Tibial nerve (tissue), 4 donors: Measurements from ENCODE around the gene TNP2. TPM values are rescaled to one million over a fixed set of nuclear protein-coding genes. Genes with fewer than 3 reads are reported as not detected.
A peak's percentile ranks its signal among the peaks of the same experiment; 100 is the strongest.

Source experiments
- DNase-seq, 2 donors: peaks; one replicate each; pipeline ENCODE4 v3.0.0-alpha.2; 2019; ENCODE audit warnings: low spot score in 2 of 2
- H3K27ac ChIP-seq, 4 donors: fragments of 200-600 bp; sonication (generic) in 3 of 4; one replicate each; pipeline ENCODE4 v1.5.1; 2017 to 2019; ENCODE audit warnings: mild to moderate bottlenecking in 1 of 4
- H3K27me3 ChIP-seq, 2 donors: fragments of 200-600 bp; sonication (generic) in 1 of 2; one replicate each; pipeline versions ENCODE4 v1.5.1 to v1.6.0; 2017 to 2019
- H3K36me3 ChIP-seq, 3 donors: fragments of 200-600 bp; sonication (generic); one replicate each; pipeline ENCODE4 v1.5.1; 2018 to 2019
- H3K4me1 ChIP-seq, 4 donors: fragments of 200-600 bp; sonication (generic) in 3 of 4; one replicate each; pipeline ENCODE4 v1.5.1; 2017 to 2019
- H3K4me3 ChIP-seq, 4 donors: fragments of 200-600 bp; sonication (generic) in 3 of 4; one replicate each; pipeline ENCODE4 v1.5.1; 2017 to 2019; ENCODE audit warnings: mild to moderate bottlenecking in 1 of 4, moderate library complexity in 1 of 4
- H3K9me3 ChIP-seq, 4 donors: fragments of 200-600 bp; sonication (generic) in 3 of 4; one replicate each; pipeline ENCODE4 v1.5.1; 2017 to 2019
- EP300 ChIP-seq, 2 donors: sonication (generic); formaldehyde crosslinking; IDR thresholded peaks; one replicate each; pipeline ENCODE4 v1.6.1; 2017; ENCODE audit warnings: antibody characterized with exemption in 2 of 2, mild to moderate bottlenecking in 1 of 2
- POLR2A ChIP-seq, 2 donors: fragments of 450-650 bp; IDR thresholded peaks; one replicate each; pipeline ENCODE4 v1.6.1; 2017; ENCODE audit warnings: antibody characterized with exemption in 2 of 2, mild to moderate bottlenecking in 2 of 2, moderate library complexity in 2 of 2
- WGBS, 2 donors: methylation state at CpG; one replicate each; pipeline ENCODE4 v1.1.5; 2018; 5-methylcytosine and 5-hydroxymethylcytosine counted together
- total RNA-seq, 4 donors: library from RNA; depleted of rRNA; stranded (reverse); fragments of >200 nt; gene quantifications; one replicate each; pipeline ENCODE4 v1.1.0, GENCODE V29; 2016
- TF ChIP-seq, protein P1 (sequence below), 5 experiments: fragments of 200-600 bp in 3 of 5; fragments of 450-650 bp in 2 of 5; sonication (generic) in 3 of 5; IDR thresholded peaks; one replicate each; pipeline ENCODE4 v1.5.1; 2016 to 2019; ENCODE audit warnings: antibody characterized with exemption in 5 of 5, mild to moderate bottlenecking in 3 of 5, moderate library complexity in 2 of 5

The TNP2 gene
- total RNA-seq, 4 donors from 2014 or later: not detected

DNA sequence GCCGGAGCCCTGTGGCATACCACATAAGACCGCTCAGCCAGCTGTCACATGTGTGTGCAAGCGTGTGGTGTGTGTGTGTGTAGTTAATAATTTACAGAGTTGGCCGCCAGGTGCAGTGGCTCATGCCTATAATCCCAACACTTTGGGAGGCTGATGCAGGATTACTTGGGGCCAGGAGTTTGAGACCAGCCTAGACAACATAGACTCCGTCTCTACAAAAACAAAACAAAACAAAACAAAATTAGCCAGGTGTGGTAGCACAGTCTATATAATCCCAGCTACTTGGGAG is 33.5 kb downstream of the TNP2 start:
- H3K9me3 ChIP-seq: no peaks in the 10 kb centered on the region
- H3K27ac ChIP-seq: no peak overlapping the region
- H3K4me1 ChIP-seq: peaks cover 0 to 9% (median 3%) of the 10 kb centered on the region in 4 donors
- DNase-seq: no peak
- 85 to 93% methylated on average over 5 of the region's 5 CpGs for WGBS, 2 donors
- no peak overlapping the region for H3K4me3 ChIP-seq
- peaks cover 0 to 3% of the 10 kb centered on the region in 2 donors for H3K27me3 ChIP-seq
- H3K36me3 ChIP-seq: no peaks in the 10 kb centered on the region
- TF ChIP-seq, protein P1, sequence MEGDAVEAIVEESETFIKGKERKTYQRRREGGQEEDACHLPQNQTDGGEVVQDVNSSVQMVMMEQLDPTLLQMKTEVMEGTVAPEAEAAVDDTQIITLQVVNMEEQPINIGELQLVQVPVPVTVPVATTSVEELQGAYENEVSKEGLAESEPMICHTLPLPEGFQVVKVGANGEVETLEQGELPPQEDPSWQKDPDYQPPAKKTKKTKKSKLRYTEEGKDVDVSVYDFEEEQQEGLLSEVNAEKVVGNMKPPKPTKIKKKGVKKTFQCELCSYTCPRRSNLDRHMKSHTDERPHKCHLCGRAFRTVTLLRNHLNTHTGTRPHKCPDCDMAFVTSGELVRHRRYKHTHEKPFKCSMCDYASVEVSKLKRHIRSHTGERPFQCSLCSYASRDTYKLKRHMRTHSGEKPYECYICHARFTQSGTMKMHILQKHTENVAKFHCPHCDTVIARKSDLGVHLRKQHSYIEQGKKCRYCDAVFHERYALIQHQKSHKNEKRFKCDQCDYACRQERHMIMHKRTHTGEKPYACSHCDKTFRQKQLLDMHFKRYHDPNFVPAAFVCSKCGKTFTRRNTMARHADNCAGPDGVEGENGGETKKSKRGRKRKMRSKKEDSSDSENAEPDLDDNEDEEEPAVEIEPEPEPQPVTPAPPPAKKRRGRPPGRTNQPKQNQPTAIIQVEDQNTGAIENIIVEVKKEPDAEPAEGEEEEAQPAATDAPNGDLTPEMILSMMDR (IDR thresholded peaks at IDR 0.05): no peak
- no peak for TF ChIP-seq EP300 (IDR thresholded peaks at IDR 0.05)
- TF ChIP-seq POLR2A (IDR thresholded peaks at IDR 0.05): no peak

DNA sequence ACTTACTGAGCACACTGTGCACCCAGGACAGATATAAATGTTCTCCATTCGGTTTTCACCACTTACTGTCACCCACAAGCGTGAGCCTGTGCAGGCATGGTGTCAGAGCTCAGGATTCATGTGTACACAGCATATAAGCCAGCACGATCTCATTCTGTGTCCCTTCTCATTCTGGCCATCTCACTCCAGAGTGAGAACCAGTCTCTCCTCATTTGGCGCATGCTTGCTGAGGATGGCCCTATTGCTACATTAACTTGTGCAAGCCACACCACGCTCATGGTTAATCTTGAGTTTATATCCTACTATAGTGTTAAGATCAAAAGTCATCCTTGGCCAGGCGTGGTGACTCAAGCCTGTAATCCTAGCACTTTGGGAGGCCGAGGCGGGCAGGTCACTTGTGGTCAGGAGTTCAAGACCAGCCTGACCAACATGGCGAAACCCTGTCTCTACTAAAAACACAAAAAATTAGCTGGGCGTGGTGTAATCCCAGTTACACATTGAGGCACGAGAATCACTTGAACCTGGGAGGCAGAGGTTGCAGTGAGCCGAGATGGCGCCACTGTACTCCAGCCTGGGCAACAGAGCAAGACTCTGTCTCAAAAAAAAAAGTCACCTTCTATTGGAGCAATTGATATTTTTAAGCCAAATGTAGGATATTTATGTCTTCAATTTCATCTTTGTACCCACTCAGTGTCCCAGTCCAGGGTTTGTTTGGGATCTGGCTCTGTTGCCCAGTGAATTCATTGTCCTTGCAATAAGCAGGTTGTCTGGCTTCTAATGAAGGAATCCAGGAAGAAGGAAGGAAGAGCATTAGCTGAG is 34.0 kb downstream of the TNP2 start:
- TF ChIP-seq, protein P1 (IDR thresholded peaks at IDR 0.05): no peak
- TF ChIP-seq POLR2A (IDR thresholded peaks at IDR 0.05) (no peak), EP300 (IDR thresholded peaks at IDR 0.05) (no peak)
- Histone ChIP-seq H3K4me3 (no peak overlapping the region), H3K27me3 (peaks cover 0 to 3% of the 10 kb centered on the region in 2 donors), H3K36me3 (no peaks in the 10 kb centered on the region), H3K4me1 (peaks cover 0 to 9% (median 3%) of the 10 kb centered on the region in 4 donors), H3K27ac (no peak overlapping the region), H3K9me3 (no peaks in the 10 kb centered on the region)
- 85 to 90% methylated on average over 13 of the region's 13 CpGs for WGBS, 2 donors
- DNase-seq: no peak

DNA sequence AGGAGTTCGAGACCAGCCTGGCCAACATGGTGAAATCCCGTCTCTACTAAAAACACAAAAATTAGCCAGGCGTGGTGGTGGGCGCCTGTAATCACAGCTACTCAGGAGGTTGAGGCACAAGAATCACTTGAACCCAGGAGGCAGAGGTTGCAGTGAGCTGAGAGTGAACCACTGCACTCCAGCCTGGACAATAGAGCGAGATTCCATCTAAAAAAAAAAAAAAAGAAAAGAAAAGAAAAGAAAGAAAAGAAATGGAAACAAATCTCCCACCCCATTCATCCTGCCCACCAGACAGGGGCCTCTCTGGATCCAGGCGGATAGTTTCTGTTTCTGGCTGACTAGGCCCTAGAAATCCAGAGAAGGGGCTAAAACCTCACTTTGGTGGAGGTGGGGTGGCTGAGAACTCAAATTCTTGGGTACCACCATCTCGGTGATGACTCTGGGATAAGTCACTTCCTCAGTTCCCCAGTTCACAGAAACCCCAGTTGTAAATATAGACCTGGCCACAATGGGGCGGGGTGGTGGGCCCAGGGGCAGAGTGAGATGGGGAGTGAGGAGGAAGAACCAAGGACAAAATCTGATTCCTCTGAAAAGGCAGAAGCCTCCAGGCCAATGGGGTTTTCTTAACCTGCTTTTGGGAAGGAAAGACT is 35.3 kb downstream of the TNP2 start:
- TF ChIP-seq EP300 (IDR thresholded peaks at IDR 0.05): no peak
- TF ChIP-seq POLR2A (IDR thresholded peaks at IDR 0.05): no peak
- TF ChIP-seq, protein P1 (IDR thresholded peaks at IDR 0.05): no peak
- peaks cover 0 to 9% (median 3%) of the 10 kb centered on the region in 4 donors for H3K4me1 ChIP-seq
- H3K27ac ChIP-seq: peak overlapping the region in 1 of 4 donors; percentile 78
- H3K36me3 ChIP-seq: no peaks in the 10 kb centered on the region
- H3K27me3 ChIP-seq: peaks cover 0 to 3% of the 10 kb centered on the region in 2 donors
- DNase-seq: no peak
- no peaks in the 10 kb centered on the region for H3K9me3 ChIP-seq
- WGBS, 2 donors: 76 to 80% methylated on average over 8 of the region's 8 CpGs
- no peak overlapping the region for H3K4me3 ChIP-seq

DNA sequence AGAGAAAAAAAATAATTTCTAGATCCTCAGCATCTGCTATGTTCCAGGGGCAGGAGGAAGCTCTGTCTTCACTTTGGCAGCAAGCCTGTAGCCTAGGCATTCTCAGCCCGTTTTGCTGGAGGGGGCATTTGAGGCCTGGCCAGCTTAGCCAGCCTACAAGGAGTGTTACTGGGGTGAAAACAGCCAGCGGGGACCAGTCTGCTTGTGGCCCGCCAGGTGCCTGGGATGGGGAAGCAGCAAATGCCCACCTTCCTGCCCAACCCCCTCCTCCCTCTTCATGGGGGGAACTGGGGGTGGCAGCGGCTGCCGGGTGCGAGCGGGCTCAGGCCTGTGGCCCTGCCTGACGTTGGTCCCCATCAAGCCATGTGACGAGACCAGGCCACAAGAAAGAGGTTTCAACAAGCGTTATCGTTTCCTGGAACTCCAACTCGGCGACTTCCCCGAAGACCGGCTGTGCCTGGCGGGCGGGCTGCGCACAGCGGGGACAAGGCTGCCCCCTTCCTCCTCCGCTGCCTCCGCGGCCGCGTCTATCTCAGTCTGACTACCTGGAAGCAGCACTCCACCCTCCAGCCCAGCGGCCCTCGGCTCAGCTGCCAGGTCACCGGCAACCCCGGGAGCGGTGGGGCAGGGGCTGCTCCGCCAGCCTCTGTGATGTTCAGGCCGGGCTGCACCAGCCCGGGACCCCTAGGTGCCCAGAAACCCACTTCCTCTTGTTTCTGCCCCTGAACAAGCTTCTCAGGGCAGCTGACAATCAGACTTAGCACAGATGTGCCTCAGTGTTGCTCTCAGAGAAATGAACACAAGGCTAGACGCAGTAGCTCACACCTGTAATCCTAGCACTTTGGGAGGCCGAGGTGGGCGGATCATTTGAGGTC is 36.0 kb downstream of the TNP2 start:
- no peaks in the 10 kb centered on the region for H3K36me3 ChIP-seq

More for the DNA sequence above, 36.0 kb downstream of the TNP2 start:
- no peaks in the 10 kb centered on the region for H3K9me3 ChIP-seq
- no peak for DNase-seq
- no peak overlapping the region for H3K4me3 ChIP-seq
- H3K27me3 ChIP-seq: peaks cover 0 to 3% of the 10 kb centered on the region in 2 donors
- peak overlapping the region in 1 of 4 donors; percentile 78 for H3K27ac ChIP-seq
- peaks cover 0 to 9% (median 3%) of the 10 kb centered on the region in 4 donors for H3K4me1 ChIP-seq
- WGBS, 2 donors: 47 to 61% methylated on average over 20 to 34 of the region's 35 CpGs
- TF ChIP-seq, protein P1 (IDR thresholded peaks at IDR 0.05): no peak
- TF ChIP-seq POLR2A (IDR thresholded peaks at IDR 0.05) (peak in 1 of 2 donors; percentile 7), EP300 (IDR thresholded peaks at IDR 0.05) (peak in 1 of 2 donors; percentile 19)
